OCI-M1 (cell line): ENCODE measurements around the gene CD47.
A peak's percentile ranks its signal among the peaks of the same experiment; 100 is the strongest.

Source experiments
- DNase-seq: peaks from one replicate; lab custom pipeline; 2025; lab: John Stamatoyannopoulos, UW

Gene CD47

GRCh38 chr3:108117241-108117775 lies 26.5 kb upstream of the CD47 start:
- DNase-seq: peak; percentile 42

DNA sequence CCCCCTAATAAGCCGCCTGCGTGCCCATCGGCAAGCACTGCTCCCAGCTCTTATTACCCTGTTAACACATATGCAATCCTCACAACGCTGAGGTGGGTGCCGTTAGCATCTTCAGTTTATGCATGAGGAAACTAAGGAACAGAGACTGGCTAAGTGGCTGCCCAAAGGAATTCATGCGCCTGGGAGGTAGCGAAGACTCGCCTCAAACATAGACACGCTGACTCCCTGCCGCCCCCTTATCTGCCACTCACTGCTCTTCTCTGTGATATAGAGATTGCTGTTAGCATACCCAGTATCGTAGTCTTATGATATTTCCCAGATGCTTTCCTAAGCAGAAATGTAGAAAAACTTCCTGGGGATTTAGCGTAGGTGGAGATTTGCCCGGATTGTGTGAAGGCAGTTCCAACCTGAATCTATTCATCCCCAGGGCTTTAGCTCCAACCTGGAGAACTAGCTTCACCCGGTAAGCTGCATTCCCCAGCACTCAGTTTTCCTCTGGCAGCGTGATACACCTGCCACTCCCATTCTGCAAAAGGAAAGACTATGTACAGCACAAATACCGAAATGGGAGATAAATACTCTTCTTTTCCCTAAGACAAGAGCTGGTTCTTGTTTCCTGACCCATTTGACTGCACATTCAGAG lies 23.7 kb upstream of the CD47 start:
- DNase-seq: no peak

DNA sequence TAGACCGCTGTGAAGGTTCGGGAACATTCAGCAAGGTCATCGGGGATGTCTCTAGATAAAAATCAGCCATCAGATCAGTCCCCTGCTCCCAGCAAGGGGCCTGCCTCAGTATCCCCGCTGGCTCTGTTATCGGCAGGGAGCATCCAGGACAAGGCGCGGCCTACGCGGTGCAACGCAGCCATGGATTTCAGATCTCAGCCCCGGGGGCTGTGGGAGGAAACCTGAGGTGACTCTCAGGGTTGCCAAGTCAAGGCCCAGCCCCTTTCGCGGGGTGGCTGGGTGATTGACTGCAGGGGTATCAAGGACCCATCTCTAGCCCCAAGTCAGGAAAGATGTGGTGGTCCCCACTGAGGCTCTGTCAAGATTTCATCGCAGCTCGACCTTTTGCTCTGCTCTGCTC lies 23.1 kb upstream of the CD47 start:
- DNase-seq: no peak

GRCh38 chr3:108110934-108111333 lies 20.1 kb upstream of the CD47 start:
- peak; percentile 27 for DNase-seq

- no peak for DNase-seq
Measured at GRCh38 chr3:108108416-108108815, 17.6 kb upstream of the CD47 start.

GRCh38 chr3:108106449-108106848 lies 15.6 kb upstream of the CD47 start:
- no peak for DNase-seq

DNA sequence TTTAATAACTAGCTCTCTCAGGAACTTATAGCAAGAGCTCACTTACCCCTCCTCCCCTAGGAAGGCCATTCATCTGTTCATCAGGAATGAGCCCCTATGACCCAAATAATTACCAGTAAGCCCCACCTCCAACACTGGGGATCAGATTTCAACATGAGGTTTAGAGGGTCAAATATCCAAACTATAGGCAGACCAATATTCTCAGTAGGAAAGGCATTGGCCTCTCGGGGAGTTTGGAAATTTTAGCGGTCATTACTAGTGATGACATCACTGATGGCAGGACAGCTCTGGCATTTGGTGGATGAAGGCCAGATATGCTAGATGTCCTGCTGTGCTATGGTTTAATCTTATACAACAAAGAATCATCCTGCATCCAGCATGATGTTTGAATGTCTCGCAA lies 15.2 kb upstream of the CD47 start:
- no peak for DNase-seq

DNA sequence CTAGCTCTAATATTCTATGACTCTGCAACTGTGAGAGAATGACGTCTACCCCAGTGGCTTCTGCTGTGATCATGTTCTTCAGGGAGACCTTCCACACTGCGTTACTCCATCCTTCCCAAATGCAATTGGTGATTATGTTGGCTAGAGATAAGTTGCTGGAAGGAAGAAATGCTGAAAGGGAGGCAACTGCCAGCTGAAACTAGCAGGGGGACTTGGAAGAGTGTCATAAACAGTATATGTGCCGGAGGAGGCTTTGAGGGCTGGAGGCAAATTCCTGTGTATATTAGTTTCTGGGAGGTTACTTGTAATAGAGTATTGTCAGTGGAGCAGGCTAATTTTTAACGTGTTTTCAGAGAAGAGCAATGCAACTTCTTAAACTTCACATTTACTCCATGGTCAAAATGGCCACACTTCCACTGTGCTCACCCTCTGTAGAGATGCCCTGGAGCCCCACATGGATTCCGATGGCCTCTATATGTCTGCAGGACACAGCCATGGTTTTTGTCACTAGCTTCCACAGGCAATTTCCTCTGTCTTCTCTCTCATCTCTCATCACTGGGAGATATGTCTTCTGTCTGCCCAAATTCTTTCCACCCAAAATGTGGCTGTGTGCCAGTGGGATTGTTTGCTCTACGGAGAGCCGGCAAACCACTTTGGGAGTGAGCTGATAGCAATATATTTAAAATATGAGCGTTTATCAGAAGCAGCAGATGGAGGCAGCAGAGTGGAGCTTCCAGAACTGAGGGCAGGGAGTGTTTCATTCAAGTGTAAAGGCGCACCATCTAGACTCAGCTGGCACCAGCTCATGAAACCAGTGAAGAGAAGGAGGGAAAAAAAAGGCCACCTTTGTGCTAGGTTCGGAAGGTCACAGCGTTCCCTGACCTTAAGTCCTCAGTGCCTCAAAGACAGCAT lies 13.3 kb upstream of the CD47 start:
- DNase-seq: peak; percentile 95

- DNase-seq: peak; percentile 91
Measured at GRCh38 chr3:108103040-108103751, 12.4 kb upstream of the CD47 start.

DNA sequence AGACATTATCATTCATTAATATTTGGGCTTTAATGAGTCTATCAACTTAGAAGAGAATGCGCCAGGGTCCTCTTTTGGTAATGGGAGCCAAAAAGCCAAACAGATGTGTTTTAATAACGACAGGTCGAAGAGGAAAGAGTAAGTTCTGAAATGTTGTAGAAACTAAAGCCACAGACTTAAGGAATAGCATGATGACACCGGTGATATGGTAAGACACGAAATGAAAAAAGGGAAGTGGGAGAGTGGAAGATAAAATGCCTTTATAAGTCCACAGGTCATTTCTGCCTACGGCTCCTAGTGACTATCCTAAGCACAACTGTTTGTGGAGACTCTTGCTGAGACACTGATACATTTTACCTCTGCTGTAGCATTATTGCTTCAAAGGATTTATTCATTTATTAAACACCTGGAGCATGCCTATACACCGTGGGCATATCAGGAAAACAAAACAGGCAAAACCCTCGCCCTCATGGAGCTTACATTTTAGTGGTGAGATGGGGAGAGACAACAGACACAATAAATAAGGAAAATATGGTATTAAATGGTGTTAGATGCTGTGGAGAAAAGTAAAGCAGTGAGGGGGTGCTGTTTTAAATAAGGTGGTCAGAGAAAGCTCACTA lies 11.7 kb upstream of the CD47 start:
- DNase-seq: peak; percentile 93

DNA sequence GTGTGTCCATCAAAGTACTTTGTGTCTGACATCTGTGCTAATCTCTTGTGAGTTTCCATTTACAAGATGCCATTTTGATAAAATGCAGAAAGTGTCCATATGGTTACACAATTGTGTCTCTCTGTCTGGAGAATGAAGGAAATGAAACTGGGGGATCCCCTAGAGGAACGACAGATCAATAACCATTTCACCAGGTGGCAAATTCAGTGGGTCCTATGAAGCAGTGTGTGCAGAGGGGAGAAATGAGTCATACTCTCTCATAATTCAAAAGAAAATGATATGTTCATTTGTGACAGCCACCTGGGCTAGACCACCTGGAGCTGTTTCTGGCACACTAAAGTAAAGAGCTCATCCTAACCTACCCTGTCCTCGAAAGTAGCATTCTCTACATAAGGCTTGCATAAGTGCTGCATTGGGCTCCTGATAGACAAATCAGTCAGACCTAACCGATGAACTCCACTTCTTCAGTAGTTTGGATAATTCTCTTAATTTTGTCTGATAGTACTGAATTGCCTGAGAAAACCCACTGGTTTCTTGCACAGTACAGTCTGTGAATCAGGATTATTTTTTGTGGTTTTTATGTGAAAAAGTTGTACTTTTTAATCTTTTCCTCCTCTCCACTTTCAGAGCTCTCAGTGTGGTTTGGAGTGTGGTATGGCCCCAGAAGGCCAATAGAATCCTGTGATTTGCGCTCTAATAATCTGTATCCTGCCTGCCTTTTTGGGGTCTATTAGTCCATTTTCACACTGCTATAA lies 10.3 kb upstream of the CD47 start:
- DNase-seq: peak; percentile 42

DNA sequence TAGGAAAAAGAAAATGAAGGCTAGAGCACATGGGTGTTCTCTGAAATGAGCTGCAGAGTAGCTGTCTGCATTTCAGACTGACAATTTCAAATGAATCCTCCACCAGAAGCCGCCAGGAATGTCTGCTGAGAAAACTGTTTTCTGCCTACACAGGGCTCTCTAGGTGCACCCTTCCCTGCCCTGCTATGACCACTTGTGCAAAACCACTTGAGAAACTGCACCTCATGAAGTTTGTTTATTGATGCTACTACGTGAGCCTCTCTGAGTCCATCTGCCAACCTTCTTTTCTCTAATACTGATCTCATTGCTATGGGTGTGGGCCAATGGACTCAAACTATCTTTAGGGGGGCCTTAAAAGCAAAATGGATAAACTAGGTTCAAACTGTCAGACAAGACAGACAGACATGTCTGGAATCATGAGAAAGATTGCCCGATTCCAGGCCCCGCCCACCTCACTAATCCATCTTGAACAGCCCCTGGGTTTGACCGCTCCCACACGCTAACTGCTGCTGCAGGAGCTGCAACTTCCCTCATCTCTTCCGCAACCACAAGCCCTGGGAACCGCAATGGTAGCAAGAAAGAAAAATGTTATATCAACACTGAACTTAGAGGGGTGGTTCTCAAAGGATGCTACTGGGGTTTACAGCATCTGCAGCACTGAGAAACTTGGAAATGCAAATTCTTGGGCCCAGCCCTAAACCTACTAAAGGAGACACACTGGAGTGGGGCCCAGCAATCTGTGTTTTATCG lies 9.0 kb upstream of the CD47 start:
- DNase-seq: peak; percentile 97

- DNase-seq: peak; percentile 79
Measured at GRCh38 chr3:108099244-108099643, 8.4 kb upstream of the CD47 start.

- DNase-seq: no peak
Measured at GRCh38 chr3:108098003-108098370, 7.2 kb upstream of the CD47 start.

DNA sequence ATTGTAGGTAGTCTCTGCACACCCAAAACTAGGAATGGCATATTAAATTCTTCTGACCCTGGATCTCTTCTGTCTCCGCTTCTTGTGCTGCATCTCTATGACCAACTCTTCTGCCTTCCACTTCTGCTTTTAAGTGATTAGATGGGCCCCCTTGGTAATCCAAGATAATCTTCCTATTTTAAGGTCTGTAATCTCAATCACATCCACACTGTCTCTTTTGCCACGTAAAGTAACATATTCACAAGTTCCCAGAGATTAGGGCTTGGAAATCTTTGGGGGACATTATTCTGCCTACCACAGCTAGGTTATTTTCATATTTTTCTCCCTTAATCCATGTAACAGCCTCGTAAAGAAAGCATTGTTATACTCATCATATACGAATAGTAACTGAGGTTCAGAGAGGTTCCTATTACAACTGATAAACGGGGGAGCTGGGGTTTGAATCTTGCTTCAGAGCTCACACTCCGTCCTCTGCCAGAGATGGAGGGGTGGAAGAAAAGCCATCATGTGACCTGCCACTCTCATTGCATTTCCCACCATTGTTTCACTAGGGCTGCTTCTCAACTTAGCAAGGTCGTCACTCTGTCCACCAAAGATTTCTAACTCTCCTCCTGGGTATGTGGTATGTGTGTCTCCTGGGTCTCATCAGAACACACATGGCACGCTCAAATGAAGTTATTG lies 6.6 kb upstream of the CD47 start:
- DNase-seq: peak; percentile 65

DNA sequence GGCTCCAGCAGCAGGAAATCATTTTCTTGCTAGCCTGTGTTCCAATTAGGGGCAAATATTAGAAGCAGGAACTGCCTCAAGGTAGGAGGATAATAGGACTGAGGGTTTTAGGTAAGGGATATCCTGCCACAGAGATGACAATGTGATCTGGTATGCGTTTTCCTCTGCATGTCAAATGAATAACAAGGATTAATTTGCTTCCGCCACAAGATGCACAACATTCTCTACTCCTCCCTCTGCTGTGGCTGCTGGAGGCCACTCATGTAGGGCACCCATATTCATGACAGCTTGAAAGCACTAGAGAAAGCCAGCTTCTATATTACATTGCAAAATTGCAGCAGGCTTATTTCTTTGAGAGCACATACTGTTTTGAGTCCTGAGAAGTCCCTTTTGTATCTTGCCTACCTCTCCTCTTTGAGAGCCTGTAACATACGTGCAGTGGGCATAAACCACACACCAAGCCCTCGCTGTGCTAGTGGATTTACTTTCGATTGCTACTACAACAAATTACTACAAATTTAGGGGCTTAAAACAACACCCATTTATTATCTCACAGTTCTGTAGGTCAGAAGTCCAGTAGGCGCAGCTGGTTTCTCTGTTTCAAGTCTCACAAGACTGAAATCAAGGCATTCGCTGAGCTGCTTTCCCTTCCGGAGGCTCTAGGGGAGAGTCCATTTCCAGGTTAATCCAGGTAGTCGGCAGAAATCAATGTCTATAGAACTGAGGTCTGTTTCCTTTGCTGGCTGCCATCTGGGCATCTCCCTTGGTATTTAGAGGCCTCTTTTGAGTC lies 5.9 kb upstream of the CD47 start:
- DNase-seq: peak; percentile 46

DNA sequence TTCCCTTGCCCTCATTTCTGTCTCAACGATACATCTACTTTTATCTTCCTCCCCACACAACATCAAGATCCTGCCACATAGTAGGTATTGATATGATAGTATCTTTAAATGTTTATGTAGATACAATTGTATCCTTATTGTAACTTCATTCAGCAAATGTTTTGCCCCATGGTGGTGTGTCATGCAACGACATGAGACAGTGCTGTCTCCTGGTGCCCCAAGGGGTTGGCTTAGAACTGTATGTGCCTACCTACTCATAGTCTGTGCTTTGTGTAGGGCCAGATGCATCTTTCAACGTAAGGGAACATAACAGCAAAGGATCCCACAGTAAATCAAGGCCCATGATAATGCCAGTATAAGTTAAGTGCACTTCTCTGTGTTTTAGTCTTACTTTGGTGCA lies 2.8 kb upstream of the CD47 start:
- no peak for DNase-seq

- DNase-seq: peak; percentile 42
Measured at GRCh38 chr3:108093021-108093420, 2.2 kb upstream of the CD47 start.

DNA sequence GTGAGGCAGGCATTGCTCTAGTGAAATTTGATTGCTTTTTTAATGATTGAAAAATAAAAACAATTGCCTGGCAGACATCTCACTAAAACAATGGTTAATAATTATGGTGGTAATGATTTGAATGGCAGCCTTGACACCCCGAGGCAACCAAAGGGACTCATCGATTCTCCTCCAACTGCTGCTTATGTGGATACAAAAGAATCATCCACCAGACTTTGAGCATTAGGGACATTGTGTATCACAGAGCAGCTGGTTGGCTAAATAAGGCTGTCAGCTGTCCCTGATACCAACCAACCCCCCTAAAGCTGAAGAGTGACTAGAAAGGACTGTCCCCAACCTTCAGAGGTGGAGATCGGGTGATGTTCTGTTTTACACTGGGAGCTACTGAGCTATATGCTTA lies 1.7 kb upstream of the CD47 start:
- DNase-seq: no peak
